ENCODE measurements around the gene MBNL1.

DNA sequence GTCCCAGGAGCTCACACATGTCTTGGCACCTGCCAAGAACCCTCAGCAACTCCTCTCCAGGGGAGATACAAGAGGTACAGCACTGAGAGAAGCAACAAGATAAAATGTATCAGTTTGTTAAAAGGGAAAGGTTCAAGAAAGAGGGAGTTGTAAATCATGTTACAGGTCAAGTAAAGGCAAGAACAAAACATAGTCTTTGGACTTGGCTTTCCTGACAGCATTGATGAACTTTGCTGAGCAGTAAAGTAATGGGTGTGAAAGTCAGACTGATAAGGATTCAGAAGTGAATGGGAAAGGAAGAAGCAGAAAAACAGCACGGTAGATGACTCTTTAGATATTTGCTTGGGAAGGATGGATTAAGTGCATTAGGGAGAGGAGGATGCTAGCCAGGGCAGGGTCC, 27.1 kb downstream of the MBNL1 start:
- TF ChIP-seq POLR2A (IDR thresholded peaks at IDR 0.05) (no peak), POLR2AphosphoS5 (IDR thresholded peaks at IDR 0.05) (no peak), EP300 (IDR thresholded peaks at IDR 0.05) (no peak)
- TF ChIP-seq, protein P1, sequence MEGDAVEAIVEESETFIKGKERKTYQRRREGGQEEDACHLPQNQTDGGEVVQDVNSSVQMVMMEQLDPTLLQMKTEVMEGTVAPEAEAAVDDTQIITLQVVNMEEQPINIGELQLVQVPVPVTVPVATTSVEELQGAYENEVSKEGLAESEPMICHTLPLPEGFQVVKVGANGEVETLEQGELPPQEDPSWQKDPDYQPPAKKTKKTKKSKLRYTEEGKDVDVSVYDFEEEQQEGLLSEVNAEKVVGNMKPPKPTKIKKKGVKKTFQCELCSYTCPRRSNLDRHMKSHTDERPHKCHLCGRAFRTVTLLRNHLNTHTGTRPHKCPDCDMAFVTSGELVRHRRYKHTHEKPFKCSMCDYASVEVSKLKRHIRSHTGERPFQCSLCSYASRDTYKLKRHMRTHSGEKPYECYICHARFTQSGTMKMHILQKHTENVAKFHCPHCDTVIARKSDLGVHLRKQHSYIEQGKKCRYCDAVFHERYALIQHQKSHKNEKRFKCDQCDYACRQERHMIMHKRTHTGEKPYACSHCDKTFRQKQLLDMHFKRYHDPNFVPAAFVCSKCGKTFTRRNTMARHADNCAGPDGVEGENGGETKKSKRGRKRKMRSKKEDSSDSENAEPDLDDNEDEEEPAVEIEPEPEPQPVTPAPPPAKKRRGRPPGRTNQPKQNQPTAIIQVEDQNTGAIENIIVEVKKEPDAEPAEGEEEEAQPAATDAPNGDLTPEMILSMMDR (IDR thresholded peaks at IDR 0.05), result no peak
